ENCODE results near the gene THAP3. TPM values are rescaled to one million over a fixed set of nuclear protein-coding genes. Genes with fewer than 3 reads are reported as not detected.

Gene THAP3
- polyA plus RNA-seq, 1 donor from 2014 or later: 51.5 TPM

- Histone ChIP-seq H4K20me1 (ENCODE audit: insufficient read depth) (no peaks in the 10 kb centered on the region), H3K9ac (ENCODE audit: low read length) (no peak overlapping the region), H3K4me3 (ENCODE audit: low read length) (no peak overlapping the region), H3F3A (ENCODE audit: insufficient read depth, low read length, poor library complexity, severe bottlenecking) (no peaks in the 10 kb centered on the region), H3K4me2 (ENCODE audit: low read length) (no peak overlapping the region), H2AFZ (ENCODE audit: low read depth, low read length) (no peak overlapping the region), H3K9me2 (ENCODE audit: insufficient read depth, low read length) (no peaks in the 10 kb centered on the region), H3K36me3 (ENCODE audit: insufficient read depth, low read length) (no peaks in the 10 kb centered on the region), H3K79me2 (replicated peaks; ENCODE audit: insufficient read depth, low read length) (no peaks in the 10 kb centered on the region), H3K27me3 (ENCODE audit: insufficient read depth, low read depth, low read length) (no peaks in the 10 kb centered on the region), H3K27ac (ENCODE audit: low read length) (no peak overlapping the region), H3K9me3 (ENCODE audit: low read length) (no peaks in the 10 kb centered on the region)
- TF ChIP-seq POLR2AphosphoS5 (IDR thresholded peaks at IDR 0.05) (no peak), EZH2 (IDR thresholded peaks at IDR 0.05; ENCODE audit: borderline replicate concordance, insufficient read depth, low read length, poor library complexity, severe bottlenecking) (no peak), SMC3 (conservative IDR thresholded peaks at IDR 0.05; ENCODE audit: poor library complexity) (no peak), RAD21 (conservative IDR thresholded peaks at IDR 0.05) (no peak), REST (IDR thresholded peaks at IDR 0.05; ENCODE audit: borderline replicate concordance) (no peak), EP300 (conservative IDR thresholded peaks at IDR 0.05; ENCODE audit: poor library complexity, severe bottlenecking) (no peak), CTCF (IDR thresholded peaks at IDR 0.05; ENCODE audit: poor library complexity, severe bottlenecking) (no peak), TAF1 (IDR thresholded peaks at IDR 0.05; ENCODE audit: low read depth) (no peak), MXI1 (conservative IDR thresholded peaks at IDR 0.05; ENCODE audit: poor library complexity, severe bottlenecking) (no peak)
Measured at GRCh38 chr1:6645018-6645417, 20.4 kb downstream of the THAP3 start.

GRCh38 chr1:6646499-6647148 lies 22.0 kb downstream of the THAP3 start:
- H2AFZ ChIP-seq (ENCODE audit: low read depth, low read length): no peak overlapping the region
- H3K9ac ChIP-seq (ENCODE audit: low read length): no peak overlapping the region
- H3K27ac ChIP-seq (ENCODE audit: low read length): no peak overlapping the region
- TF ChIP-seq SMC3 (conservative IDR thresholded peaks at IDR 0.05; ENCODE audit: poor library complexity) (peak; percentile 61), MXI1 (conservative IDR thresholded peaks at IDR 0.05; ENCODE audit: poor library complexity, severe bottlenecking) (no peak), TAF1 (IDR thresholded peaks at IDR 0.05; ENCODE audit: low read depth) (no peak), CTCF (IDR thresholded peaks at IDR 0.05; ENCODE audit: poor library complexity, severe bottlenecking) (peak; percentile 71), EZH2 (IDR thresholded peaks at IDR 0.05; ENCODE audit: borderline replicate concordance, insufficient read depth, low read length, poor library complexity, severe bottlenecking) (no peak), RAD21 (conservative IDR thresholded peaks at IDR 0.05) (peak; percentile 71), REST (IDR thresholded peaks at IDR 0.05; ENCODE audit: borderline replicate concordance) (no peak)
- no peaks in the 10 kb centered on the region for H3F3A ChIP-seq (ENCODE audit: insufficient read depth, low read length, poor library complexity, severe bottlenecking)
- H3K27me3 ChIP-seq (ENCODE audit: insufficient read depth, low read depth, low read length): no peaks in the 10 kb centered on the region
- H3K4me2 ChIP-seq (ENCODE audit: low read length): no peak overlapping the region
- no peaks in the 10 kb centered on the region for H3K9me2 ChIP-seq (ENCODE audit: insufficient read depth, low read length)
- no peaks in the 10 kb centered on the region for H3K9me3 ChIP-seq (ENCODE audit: low read length)
- no peaks in the 10 kb centered on the region for H3K79me2 ChIP-seq (replicated peaks; ENCODE audit: insufficient read depth, low read length)
- no peak overlapping the region for H3K4me3 ChIP-seq (ENCODE audit: low read length)
- no peaks in the 10 kb centered on the region for H3K36me3 ChIP-seq (ENCODE audit: insufficient read depth, low read length)
- H4K20me1 ChIP-seq (ENCODE audit: insufficient read depth): no peaks in the 10 kb centered on the region
